HG03097 (cell line): ENCODE data around the gene SNX24.
A peak's percentile ranks its signal among the peaks of the same experiment; 100 is the strongest.

ENCODE experiments used
- ATAC-seq: cut with Tn5 transposase; IDR thresholded peaks from one replicate; pipeline ENCODE4 v1.9.1; 2021; ENCODE audit not compliant: unreplicated experiment, low FRiP score

Gene SNX24

DNA sequence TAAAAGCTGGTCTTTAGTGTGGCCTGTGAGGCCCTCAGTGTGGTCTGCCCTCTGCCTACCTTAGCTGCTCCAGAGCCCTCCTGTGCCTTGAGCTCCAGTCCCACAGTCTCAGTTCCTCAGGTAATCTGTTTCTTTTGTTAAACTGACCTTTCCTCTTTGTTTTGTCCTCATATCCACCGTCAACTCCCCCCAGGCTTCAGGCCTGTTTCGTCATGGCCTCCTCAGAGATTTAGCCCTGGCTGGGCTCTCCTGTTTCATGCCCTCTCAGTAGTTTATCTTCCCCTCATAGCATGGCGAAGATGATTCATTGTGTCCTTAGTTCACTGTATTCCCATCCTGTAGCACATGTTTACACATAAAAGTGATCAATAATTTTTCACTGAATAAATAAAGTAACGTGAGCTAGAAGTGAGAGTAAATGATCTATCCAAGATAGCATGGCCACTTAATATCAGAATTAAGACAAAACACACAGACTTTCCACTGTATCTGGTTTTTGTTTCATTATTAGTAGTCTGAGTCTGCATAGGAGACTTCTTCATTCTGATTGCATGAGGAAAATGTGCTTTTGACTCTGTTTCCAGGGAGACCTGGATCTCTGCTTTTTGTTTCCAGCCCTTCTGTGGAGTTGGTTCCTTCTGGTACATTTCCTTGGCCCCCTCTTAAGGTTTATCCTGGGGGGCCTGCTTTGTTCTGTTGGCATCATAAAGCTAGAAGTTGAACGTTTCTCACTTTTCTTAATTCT lies 70.5 kb downstream of the SNX24 start:
- ATAC-seq: peak; percentile 97

DNA sequence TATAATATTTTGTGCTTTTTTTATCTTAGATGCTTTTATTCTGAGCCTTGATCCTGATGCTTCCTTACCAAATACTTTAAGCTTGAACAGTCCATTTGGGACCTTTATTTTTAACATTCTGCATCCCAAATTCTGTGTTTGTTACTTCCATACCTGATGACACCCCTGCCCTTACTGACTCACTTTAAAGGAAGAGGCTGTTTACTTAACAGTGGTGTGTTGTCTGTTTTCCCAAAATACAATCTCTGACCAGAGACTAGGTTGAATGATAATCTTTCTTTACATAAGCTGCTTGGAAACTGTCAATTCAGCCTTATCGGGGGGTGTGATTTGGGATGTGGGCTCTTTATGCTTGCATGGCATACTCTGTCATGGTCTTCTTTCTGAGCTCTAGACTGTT lies 71.1 kb downstream of the SNX24 start:
- ATAC-seq: no peak

DNA sequence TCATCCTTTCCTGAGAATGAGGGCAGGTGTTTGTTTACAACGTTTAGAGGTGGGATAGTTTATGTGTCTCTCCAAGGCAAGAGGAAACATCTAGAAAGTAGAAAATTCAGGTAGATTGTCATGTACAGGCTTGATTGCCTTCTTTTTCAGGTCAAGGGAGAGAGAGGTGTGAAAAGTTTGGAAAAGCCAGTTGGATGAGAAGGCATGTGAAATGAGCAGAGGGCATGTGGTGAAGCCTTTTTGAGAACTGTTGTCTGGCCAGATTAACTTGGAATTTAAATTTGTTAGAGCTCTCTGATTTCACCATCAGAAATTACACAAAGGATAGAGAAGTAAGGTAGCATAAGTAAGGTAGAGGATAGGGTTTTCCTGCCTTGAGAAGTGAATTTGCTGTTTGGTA lies 74.6 kb downstream of the SNX24 start:
- ATAC-seq: no peak

- no peak for ATAC-seq
Observed at GRCh38 chr5:122921826-122922225, 76.4 kb downstream of the SNX24 start.

DNA sequence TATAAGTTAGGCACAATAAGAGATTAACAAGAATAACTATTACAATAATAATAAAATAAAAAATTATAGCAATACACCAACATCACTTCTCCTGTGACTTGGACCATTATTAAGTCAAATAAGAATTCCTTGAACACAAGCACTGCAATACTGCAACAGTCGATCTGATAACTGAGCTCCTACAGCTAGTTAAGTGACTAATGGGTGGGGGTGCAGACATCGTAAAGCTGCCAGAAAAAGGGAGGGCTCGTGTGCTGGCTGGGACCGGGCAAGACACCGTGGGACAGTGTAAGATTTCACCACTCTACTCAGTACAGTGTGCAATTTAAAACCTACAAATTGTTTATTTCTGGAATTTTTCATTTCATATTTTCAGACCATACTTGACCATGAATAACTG lies 78.8 kb downstream of the SNX24 start:
- ATAC-seq: no peak

- no peak for ATAC-seq
Observed at GRCh38 chr5:122924719-122925395, 79.4 kb downstream of the SNX24 start.

DNA sequence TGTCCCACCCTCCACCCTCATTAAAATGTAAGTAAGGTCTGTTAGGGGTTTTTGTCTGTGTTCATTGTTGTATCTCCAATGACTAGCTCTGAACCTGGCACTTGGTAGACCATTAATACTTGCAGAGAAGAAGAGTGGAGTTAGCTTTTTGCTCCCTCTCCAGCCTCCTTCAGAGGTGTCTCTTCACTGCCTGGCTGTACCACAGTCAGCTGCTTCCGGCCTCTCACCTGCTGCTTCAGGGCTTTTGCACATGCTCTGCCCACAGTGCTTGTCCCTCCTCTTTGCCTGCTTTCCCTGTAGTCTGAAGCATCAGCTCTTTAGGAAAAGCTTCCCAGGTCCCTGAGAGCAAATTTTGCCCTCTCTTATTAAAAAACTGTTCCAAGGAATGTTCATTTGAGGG lies 83.6 kb downstream of the SNX24 start:
- ATAC-seq: no peak

GRCh38 chr5:122929980-122930379 lies 84.6 kb downstream of the SNX24 start:
- ATAC-seq: no peak

GRCh38 chr5:122933956-122934355 lies 88.5 kb downstream of the SNX24 start:
- ATAC-seq: no peak

DNA sequence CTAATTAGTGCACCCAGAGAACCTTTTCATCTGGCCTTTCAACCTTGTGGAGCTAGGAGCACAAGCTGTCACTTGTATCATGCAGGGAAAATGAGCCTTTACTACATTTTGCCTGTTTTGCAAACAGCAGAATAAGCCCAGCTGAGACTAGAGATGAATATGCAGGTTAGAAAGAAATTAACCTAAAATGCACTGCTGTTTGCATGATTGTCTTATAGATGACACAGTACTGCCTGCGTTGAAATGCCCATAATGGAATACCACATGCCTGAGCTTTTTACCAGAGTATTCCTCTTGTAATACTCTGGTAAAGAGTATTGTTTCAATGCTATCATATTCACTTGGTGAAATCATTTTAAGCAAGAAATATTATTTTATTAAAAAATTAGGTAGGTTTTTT lies 90.7 kb downstream of the SNX24 start:
- no peak for ATAC-seq

DNA sequence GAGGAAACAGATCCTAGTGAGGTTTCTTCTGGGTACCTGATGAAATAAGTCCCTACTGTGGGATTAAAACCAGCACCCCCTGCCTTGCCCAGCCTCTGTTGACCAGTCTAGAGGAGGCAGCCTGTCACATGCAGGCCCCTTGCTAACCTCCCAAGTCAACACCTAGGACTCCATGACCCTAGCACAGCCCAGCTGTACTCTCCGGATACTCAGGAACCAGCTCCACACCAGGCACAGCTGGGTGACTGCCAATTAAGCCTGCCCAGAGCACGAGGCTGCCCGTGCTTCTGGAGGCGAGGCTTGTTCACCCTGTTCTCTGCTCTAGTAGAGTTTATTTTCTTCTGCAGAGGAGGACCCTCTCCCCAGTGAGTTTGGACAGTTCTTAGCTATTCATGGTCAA lies 92.5 kb downstream of the SNX24 start:
- no peak for ATAC-seq

DNA sequence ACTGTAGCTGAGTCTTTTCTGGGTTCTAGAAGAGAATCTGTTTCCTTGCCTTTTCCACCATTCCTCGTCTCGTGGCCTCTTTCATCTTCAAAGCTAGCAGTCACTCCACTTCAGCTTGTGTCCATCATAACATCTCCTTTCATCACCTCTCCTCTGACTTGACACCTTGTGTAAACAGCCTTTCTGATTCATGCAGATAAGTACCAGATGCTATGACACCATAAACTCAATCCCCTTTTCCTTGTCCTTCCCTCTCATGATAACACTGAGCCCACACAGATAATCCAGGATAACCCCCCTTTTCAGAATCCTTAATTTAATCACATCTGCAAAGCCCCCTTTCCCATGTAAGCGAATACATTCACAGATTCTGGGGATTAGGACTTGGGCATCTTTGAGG lies 95.5 kb downstream of the SNX24 start:
- ATAC-seq: no peak

DNA sequence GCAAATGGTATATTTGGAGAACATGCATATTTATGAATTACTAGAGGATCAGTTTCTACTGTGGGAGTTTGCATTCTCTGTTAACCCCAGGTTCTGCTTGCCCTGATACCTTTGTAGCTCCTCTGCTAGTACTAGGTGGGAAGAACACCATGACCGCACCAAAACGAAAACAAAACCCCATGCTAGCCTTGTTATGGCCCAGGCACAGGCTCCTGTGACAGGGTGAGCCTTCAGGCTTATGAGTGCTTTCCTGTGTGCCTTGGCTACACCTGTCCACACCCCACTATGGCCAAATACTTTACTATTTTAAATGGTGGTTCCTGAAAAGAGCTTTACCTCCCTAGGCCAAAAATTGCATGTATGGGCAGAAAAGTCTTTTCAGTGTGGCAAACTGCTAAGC lies 96.3 kb downstream of the SNX24 start:
- ATAC-seq: no peak

GRCh38 chr5:122942164-122942914 lies 96.9 kb downstream of the SNX24 start:
- ATAC-seq: no peak

GRCh38 chr5:122943050-122943698 lies 97.8 kb downstream of the SNX24 start:
- no peak for ATAC-seq

DNA sequence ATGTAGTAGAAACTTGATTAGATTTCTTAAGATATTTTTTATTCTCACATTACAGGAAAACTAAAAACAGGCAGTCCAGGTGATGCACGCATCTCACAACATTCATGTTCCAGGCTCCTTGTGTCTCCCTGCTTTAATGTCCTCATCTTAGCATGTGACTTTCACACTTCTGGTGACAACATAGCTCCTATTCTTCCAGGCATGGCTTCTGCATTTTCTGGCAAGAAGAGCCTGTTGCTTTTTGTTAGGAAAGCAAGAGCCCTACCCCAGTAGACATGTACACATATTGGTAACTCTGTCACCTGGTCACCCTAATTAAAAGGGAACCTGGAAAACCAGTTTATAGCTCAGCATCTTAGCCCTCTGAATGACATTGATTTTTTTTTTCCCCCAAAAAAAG lies 98.6 kb downstream of the SNX24 start:
- ATAC-seq: no peak

GRCh38 chr5:122947372-122947771 lies 102.0 kb downstream of the SNX24 start:
- ATAC-seq: no peak

GRCh38 chr5:122947772-122948171 lies 102.4 kb downstream of the SNX24 start:
- no peak for ATAC-seq

DNA sequence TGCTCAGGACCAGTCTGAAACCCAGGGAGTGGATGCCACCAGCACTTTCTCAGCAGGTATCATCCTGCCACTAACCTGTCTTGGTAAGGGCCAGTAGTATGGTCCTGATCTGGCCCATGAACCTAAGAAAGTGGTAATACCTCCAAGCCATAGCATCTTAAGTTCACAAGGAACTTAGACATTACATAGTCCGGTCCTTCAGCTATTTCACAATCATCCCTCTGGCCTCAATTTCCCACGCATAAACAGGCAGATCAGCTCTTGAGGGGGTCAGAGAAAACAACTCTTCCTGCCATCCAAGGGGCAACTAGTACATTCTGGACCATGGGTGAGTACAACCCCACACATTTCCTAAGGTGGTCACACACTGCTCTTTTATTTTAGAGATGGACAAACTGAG lies 102.9 kb downstream of the SNX24 start:
- no peak for ATAC-seq

- no peak for ATAC-seq
Observed at GRCh38 chr5:122951658-122952057, 106.2 kb downstream of the SNX24 start.

DNA sequence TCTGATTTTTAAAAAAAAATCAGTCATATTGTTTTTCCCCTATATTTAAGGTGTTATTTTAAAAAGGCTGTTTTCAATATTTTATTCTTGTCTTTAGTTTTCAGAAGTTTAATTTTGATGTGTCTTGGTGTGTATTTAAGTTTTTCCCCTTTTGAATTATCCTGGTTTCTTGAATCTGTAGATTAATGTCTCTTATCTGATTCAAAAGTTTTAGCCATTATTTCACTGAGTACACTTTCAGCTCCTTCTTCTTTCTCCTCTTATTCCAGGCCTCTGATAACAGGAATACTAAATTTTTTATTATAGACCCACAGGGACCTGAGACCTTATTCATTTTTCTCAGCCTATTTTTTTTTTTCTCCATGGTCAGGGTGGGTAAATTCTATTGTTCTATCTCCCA lies 109.3 kb downstream of the SNX24 start:
- ATAC-seq: no peak
